Measurements from ENCODE around the gene GTPBP4.

GRCh38 chr10:988667-989545, 672 bp downstream of the GTPBP4 start:
- no peak for TF ChIP-seq CTCF (IDR thresholded peaks at IDR 0.05)
- TF ChIP-seq POLR2A (IDR thresholded peaks at IDR 0.05), result no peak

Data from right lobe of liver (tissue), 4 donors.